ENCODE results near the gene SETX. TPM values are rescaled to one million over a fixed set of nuclear protein-coding genes. Genes with fewer than 3 reads are reported as not detected.

Gene SETX
- total and polyA plus RNA-seq, 3 experiments from 2014 or later: 32.4 to 39.3 (median 37.3) TPM

- Histone ChIP-seq H3K27ac (ENCODE audit: low read depth, low read length) (no peak overlapping the region), H3K27me3 (ENCODE audit: insufficient read depth, low read length, poor library complexity, severe bottlenecking) (no peaks in the 10 kb centered on the region), H3K4me1 (ENCODE audit: insufficient read depth, low read length) (peaks cover 6% of the 10 kb centered on the region), H3K9me3 (ENCODE audit: low read length) (no peaks in the 10 kb centered on the region), H3K4me3 (ENCODE audit: low read length) (no peak overlapping the region), H3K36me3 (ENCODE audit: insufficient read depth, low read length) (no peaks in the 10 kb centered on the region)
- ChIA-PET POLR2A (no interaction called here), CTCF (interaction anchor here (1.2 kb wide), 1 partner anchor 13 kb away, joined by 4 read pairs; the partner anchor contains the start of gene SETX)
- Mint-ChIP-seq H3K36me3 (peaks cover 0 to 4% (median 1%) of the 10 kb centered on the region in 3 donors), H3K27ac (no peak overlapping the region), H3K4me3 (no peak overlapping the region), H3K27me3 (no peaks in the 10 kb centered on the region), H3K9me3 (no peaks in the 10 kb centered on the region), H3K4me1 (peaks cover 6 to 7% (median 6%) of the 10 kb centered on the region in 3 donors)
- DNase-seq: no peak
These were observed 13.0 kb upstream of the SETX start for GRCh38 chr9:132367613-132368313.

GRCh38 chr9:132366481-132366880 lies 11.7 kb upstream of the SETX start:
- H3K27me3 Mint-ChIP-seq: no peaks in the 10 kb centered on the region
- H3K36me3 Mint-ChIP-seq: no peaks in the 10 kb centered on the region
- ChIA-PET POLR2A (no interaction called here), CTCF (interaction anchor here (1.0 kb wide), 1 partner anchor 17 kb away, joined by 3 read pairs; no protein-coding TSS in a partner anchor)
- no peaks in the 10 kb centered on the region for H3K27me3 ChIP-seq (ENCODE audit: insufficient read depth, low read length, poor library complexity, severe bottlenecking)
- no peak overlapping the region for H3K4me3 ChIP-seq (ENCODE audit: low read length)
- H3K4me1 Mint-ChIP-seq: no peaks in the 10 kb centered on the region
- no peak overlapping the region for H3K27ac Mint-ChIP-seq
- no peaks in the 10 kb centered on the region for H3K9me3 Mint-ChIP-seq
- no peaks in the 10 kb centered on the region for H3K9me3 ChIP-seq (ENCODE audit: low read length)
- no peaks in the 10 kb centered on the region for H3K36me3 ChIP-seq (ENCODE audit: insufficient read depth, low read length)
- H3K27ac ChIP-seq (ENCODE audit: low read depth, low read length): no peak overlapping the region
- no peaks in the 10 kb centered on the region for H3K4me1 ChIP-seq (ENCODE audit: insufficient read depth, low read length)
- no peak for DNase-seq
- no peak overlapping the region for H3K4me3 Mint-ChIP-seq

- no peaks in the 10 kb centered on the region for H3K27me3 ChIP-seq (ENCODE audit: insufficient read depth, low read length, poor library complexity, severe bottlenecking)
- no peaks in the 10 kb centered on the region for H3K9me3 ChIP-seq (ENCODE audit: low read length)
- H3K4me3 ChIP-seq (ENCODE audit: low read length): no peak overlapping the region
- no peak for DNase-seq
- no peak overlapping the region for H3K27ac Mint-ChIP-seq
- H3K27me3 Mint-ChIP-seq: no peaks in the 10 kb centered on the region
- no peaks in the 10 kb centered on the region for H3K4me1 Mint-ChIP-seq
- H3K4me3 Mint-ChIP-seq: no peak overlapping the region
- CTCF ChIA-PET: no interaction called here
- H3K9me3 Mint-ChIP-seq: no peaks in the 10 kb centered on the region
- H3K27ac ChIP-seq (ENCODE audit: low read depth, low read length): no peak overlapping the region
- no peaks in the 10 kb centered on the region for H3K36me3 ChIP-seq (ENCODE audit: insufficient read depth, low read length)
- H3K36me3 Mint-ChIP-seq: no peaks in the 10 kb centered on the region
- POLR2A ChIA-PET: no interaction called here
- H3K4me1 ChIP-seq (ENCODE audit: insufficient read depth, low read length): no peaks in the 10 kb centered on the region
These were observed 11.2 kb upstream of the SETX start for GRCh38 chr9:132365986-132366385.

- Histone ChIP-seq H3K27ac (ENCODE audit: low read depth, low read length) (no peak overlapping the region), H3K4me1 (ENCODE audit: insufficient read depth, low read length) (no peaks in the 10 kb centered on the region), H3K4me3 (ENCODE audit: low read length) (no peak overlapping the region), H3K9me3 (ENCODE audit: low read length) (no peaks in the 10 kb centered on the region), H3K27me3 (ENCODE audit: insufficient read depth, low read length, poor library complexity, severe bottlenecking) (no peaks in the 10 kb centered on the region), H3K36me3 (ENCODE audit: insufficient read depth, low read length) (no peaks in the 10 kb centered on the region)
- POLR2A ChIA-PET: no interaction called here
- H3K36me3 Mint-ChIP-seq: no peaks in the 10 kb centered on the region
- H3K27me3 Mint-ChIP-seq: no peaks in the 10 kb centered on the region
- DNase-seq: no peak
- no peak overlapping the region for H3K27ac Mint-ChIP-seq
- H3K4me3 Mint-ChIP-seq: no peak overlapping the region
- CTCF ChIA-PET: no interaction called here
- H3K4me1 Mint-ChIP-seq: no peaks in the 10 kb centered on the region
- no peaks in the 10 kb centered on the region for H3K9me3 Mint-ChIP-seq
These were observed 9.3 kb upstream of the SETX start for GRCh38 chr9:132364068-132364467.

GRCh38 chr9:132357764-132358163 lies 3.0 kb upstream of the SETX start:
- H3K27ac ChIP-seq (ENCODE audit: low read depth, low read length): no peak overlapping the region
- no peak for DNase-seq
- Mint-ChIP-seq H3K4me1 (peaks cover 17 to 18% (median 18%) of the 10 kb centered on the region in 3 donors), H3K36me3 (peaks cover 0 to 21% (median 9%) of the 10 kb centered on the region in 3 donors), H3K4me3 (peak overlapping the region in 1 of 7 donors; percentile 20), H3K27me3 (peaks cover 0 to 4% of the 10 kb centered on the region in 2 donors), H3K27ac (no peak overlapping the region), H3K9me3 (no peaks in the 10 kb centered on the region)
- H3K27me3 ChIP-seq (ENCODE audit: insufficient read depth, low read length, poor library complexity, severe bottlenecking): no peaks in the 10 kb centered on the region
- peaks cover 7% of the 10 kb centered on the region for H3K36me3 ChIP-seq (ENCODE audit: insufficient read depth, low read length)
- ChIA-PET POLR2A (no interaction called here), CTCF (no interaction called here)
- no peak overlapping the region for H3K4me3 ChIP-seq (ENCODE audit: low read length)
- H3K4me1 ChIP-seq (ENCODE audit: insufficient read depth, low read length): peaks cover 13% of the 10 kb centered on the region
- H3K9me3 ChIP-seq (ENCODE audit: low read length): no peaks in the 10 kb centered on the region

GRCh38 chr9:132356324-132356924 lies 1.6 kb upstream of the SETX start:
- Mint-ChIP-seq H3K4me1 (peaks cover 30 to 31% (median 31%) of the 10 kb centered on the region in 3 donors), H3K9me3 (no peaks in the 10 kb centered on the region), H3K27ac (peak overlapping the region in 4 of 8 donors; percentile 36 to 92 (median 62)), H3K36me3 (peaks cover 0 to 33% (median 11%) of the 10 kb centered on the region in 3 donors), H3K4me3 (peak overlapping the region in 6 of 7 donors; percentile 39 to 78 (median 54)), H3K27me3 (peaks cover 0 to 4% of the 10 kb centered on the region in 2 donors)
- no peaks in the 10 kb centered on the region for H3K27me3 ChIP-seq (ENCODE audit: insufficient read depth, low read length, poor library complexity, severe bottlenecking)
- H3K36me3 ChIP-seq (ENCODE audit: insufficient read depth, low read length): peaks cover 9% of the 10 kb centered on the region
- H3K4me1 ChIP-seq (ENCODE audit: insufficient read depth, low read length): peaks cover 26% of the 10 kb centered on the region
- H3K4me3 ChIP-seq (ENCODE audit: low read length): no peak overlapping the region
- H3K9me3 ChIP-seq (ENCODE audit: low read length): no peaks in the 10 kb centered on the region
- CTCF ChIA-PET: no interaction called here
- H3K27ac ChIP-seq (ENCODE audit: low read depth, low read length): no peak overlapping the region
- POLR2A ChIA-PET: no interaction called here
- no peak for DNase-seq

- POLR2A ChIA-PET: interaction anchor here (0.9 kb wide), 1 partner anchor 319 kb away, joined by 3 read pairs; no protein-coding TSS in a partner anchor
- Mint-ChIP-seq H3K27me3 (peaks cover 0 to 3% of the 10 kb centered on the region in 2 donors), H3K4me3 (peak overlapping the region; percentile 67 to 97 (median 93)), H3K36me3 (peaks cover 0 to 67% (median 13%) of the 10 kb centered on the region in 3 donors), H3K9me3 (no peaks in the 10 kb centered on the region), H3K4me1 (peaks cover 53 to 63% (median 59%) of the 10 kb centered on the region in 3 donors), H3K27ac (peak overlapping the region; percentile 65 to 96 (median 90))
- H3K4me1 ChIP-seq (ENCODE audit: insufficient read depth, low read length): peaks cover 52% of the 10 kb centered on the region
- no peak overlapping the region for H3K27ac ChIP-seq (ENCODE audit: low read depth, low read length)
- CTCF ChIA-PET: interaction anchor here (1.4 kb wide), 1 partner anchor 92 kb away, joined by 3 read pairs; no protein-coding TSS in a partner anchor
- H3K27me3 ChIP-seq (ENCODE audit: insufficient read depth, low read length, poor library complexity, severe bottlenecking): no peaks in the 10 kb centered on the region
- peak overlapping the region; percentile 37 for H3K4me3 ChIP-seq (ENCODE audit: low read length)
- H3K36me3 ChIP-seq (ENCODE audit: insufficient read depth, low read length): peaks cover 25% of the 10 kb centered on the region
- no peak for DNase-seq
- H3K9me3 ChIP-seq (ENCODE audit: low read length): no peaks in the 10 kb centered on the region
These were observed 3.3 kb downstream of the SETX start for GRCh38 chr9:132351404-132352045.

All from CD8-positive, alpha-beta memory T cell (primary cell).